HG03469 (cell line): ENCODE data around the gene MAML3.
"Not testable (repeated sequence)": the region's sequence is repeated elsewhere in the genome, so short reads cannot be mapped to it uniquely, and the experiment has no call there.

Experiments used
- ATAC-seq: cut with Tn5 transposase; IDR thresholded peaks from one replicate; pipeline ENCODE4 v1.9.1; 2021; ENCODE audit warnings: mild to moderate bottlenecking, moderate library complexity, moderate number of reproducible peaks; ENCODE audit not compliant: unreplicated experiment

MAML3 gene

DNA sequence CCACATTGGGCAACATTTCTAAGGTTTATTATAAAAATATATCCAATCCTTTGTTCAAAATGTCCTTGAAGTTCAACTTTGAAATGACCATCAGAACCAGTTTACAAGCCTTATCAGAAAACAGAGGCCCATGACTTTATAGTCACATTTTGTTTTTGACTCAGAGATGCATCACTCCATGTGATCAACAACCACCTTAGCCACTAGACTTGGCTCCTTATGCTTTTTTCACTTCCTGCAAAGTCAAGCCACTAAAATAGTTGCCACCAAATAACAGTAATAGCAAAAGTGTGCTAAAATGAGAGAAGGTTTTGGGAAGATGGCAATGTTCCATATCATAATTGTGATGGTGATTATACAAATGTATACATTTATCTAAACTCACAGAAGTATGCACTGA lies 181.7 kb downstream of the MAML3 start:
- ATAC-seq = no peak

DNA sequence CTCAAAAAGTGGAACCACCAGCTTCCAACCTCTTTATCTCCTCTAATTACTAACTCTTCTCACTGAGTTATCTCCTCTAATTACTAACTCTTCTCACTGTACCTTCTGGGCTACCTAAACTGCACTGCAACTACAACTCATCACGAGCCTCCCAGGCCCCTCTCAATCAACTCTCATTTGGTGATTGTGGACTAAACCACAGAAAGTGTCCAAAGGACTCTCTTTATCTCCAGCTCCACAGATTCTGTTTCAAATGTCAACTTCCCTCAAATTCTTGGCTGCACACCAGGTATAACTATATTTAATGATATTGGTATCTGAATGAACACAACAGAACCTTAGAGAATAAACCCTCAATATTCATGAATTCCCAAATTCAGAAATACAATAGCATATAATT lies 182.9 kb downstream of the MAML3 start:
- no peak for ATAC-seq

DNA sequence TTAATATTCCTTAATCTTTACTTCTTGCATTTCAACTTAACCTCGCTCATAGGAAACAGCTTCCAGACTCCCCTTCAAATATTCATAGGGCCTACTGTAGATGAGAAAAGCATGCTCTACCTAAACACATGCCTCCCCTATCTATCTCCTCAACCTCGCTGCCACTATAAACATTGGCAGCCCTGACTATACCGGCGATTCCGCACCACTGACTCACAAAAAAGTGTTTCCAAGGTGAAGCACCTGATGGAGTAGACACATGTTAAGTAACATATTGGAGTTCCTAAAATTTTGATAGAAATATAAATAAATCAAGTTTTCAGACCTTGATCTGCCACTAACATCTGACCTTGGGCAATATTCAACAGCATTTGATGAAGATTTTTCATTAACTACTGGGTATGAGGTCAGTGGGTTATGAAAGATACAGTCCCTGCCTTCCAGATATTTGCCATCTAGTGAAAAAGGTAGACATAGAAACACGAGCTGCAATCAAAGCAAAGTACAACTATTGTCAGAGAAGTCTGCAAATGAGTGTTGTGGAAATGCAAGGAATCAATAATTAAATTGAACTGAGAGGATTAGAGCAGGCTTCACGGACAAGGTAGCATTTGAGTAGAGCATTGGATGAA lies 184.2 kb downstream of the MAML3 start:
- ATAC-seq = no peak

DNA sequence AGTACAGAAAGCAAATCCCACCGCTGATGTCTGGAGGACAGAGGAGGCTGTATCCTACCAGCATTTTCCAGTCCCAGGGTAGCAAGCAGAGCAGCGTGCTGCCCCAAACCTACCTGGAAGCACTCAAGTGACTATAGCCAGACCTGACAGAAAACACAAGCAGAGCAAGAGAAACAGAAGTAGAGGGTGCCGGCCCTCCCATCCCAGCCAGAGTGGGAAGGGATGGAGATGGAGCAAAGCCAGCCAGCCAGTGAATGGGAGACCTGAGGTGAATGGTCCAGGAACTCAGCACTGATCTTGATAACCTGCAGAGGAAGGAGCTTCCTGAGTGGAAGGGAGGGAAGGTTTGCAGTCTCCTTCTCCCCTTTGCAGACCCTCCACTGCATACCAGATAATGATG lies 185.2 kb downstream of the MAML3 start:
- ATAC-seq = no peak

DNA sequence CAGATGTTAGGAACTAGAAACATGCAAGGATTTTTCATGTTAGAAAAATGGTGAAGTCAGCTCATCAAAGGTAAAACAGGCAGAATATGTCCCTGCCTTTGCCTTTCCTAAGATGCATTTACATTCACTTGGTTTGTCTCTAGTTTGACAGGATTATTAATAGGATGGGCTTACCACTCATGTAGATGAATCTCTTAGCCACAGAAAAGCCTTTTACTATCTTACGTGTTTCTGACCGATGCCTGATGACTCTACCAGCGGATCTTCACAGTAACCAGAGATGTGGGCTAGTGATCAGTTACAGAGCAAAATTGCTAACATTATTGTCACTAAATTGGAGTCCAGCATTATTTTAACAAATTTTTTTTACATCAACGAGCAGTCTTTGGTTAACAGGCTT lies 187.6 kb downstream of the MAML3 start:
- no peak for ATAC-seq

DNA sequence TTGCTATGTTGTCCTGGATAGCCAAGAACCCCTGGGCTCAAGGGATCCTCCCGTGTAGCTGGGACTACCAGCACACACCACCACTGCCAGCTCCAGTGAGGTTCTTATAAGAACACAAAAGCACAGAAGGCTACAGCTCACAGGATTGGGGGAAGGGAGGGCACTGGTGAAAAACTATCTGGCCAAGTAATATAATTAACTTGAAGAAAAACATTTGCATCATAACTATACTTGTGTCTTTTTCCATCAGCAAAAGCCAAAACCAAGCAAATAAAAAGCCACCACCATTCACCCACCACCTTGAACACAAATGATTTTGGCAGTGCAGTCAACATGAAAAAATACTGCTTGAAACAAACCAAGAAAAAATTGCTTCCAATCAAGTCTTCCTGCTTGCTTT lies 188.2 kb downstream of the MAML3 start:
- no peak for ATAC-seq

DNA sequence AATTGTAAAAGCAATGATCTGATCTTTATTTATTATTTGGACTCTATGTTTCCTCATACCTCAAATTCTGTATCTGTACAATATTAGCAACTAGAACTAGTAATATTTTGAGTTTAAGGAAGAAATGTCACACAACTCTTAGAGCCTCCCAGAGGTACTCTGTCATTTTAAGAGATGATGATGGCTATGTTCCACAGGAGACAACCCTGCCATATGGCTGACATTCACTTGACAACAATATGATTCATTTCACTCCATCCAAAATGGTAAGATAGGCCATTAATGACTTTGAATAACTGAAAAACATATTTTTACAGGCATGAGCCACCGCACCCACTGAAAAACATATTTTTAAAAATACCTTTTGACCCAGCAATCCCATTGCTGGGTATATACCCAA lies 190.3 kb downstream of the MAML3 start:
- no peak for ATAC-seq

DNA sequence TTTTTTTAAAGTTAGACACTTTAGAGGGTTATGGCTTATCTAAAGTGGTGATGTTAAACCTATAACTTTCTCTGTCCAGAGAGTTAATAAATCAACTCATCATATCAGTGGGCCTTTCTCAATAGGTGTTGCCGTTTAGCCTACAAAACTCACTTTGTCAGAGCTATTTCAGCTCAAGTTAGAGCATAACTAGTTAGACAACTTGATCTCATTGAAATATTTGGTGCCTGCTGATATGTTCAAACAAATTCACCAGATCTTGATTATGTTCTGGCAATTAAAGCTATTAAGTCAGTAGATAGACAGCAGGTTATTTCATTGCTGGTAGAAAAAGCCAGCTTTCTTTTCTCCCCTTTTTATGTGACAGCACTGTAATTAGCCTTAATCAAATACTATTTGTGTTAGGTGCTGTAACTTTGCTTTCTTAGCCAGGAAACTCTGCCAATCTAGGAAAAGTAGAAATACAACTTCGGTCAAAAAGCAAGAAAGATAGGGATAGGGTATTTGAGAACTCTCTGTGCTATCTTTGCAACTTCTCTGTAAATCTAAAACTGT lies 191.8 kb downstream of the MAML3 start:
- no peak for ATAC-seq

DNA sequence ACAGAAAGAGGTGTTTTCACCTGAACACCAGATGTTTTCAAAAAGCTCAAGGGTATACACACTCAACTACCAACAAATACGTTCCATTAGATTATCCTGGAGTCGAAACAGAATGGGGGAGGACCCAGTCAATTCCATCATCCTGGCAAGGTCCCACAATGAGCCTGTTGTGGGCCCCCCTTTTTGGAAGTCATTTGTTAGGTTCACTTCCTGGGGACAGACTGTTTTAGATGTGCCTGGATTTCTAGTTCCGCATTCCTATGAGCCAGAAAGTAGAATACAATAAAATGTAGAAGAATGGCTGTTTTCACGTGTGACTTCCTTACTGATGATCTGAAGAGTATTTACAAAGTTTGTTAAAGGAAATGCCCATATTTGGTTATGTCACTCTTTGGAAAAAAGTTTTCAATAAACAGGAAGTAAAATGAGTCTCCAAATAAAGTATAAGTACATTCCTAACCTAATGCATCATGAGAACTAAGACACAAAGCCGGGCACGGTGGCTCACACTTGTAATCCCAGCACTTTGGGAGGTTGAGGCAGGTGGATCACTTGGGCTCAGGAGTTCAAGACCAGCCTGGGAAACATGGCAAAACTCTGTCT lies 192.5 kb downstream of the MAML3 start:
- ATAC-seq = no peak

DNA sequence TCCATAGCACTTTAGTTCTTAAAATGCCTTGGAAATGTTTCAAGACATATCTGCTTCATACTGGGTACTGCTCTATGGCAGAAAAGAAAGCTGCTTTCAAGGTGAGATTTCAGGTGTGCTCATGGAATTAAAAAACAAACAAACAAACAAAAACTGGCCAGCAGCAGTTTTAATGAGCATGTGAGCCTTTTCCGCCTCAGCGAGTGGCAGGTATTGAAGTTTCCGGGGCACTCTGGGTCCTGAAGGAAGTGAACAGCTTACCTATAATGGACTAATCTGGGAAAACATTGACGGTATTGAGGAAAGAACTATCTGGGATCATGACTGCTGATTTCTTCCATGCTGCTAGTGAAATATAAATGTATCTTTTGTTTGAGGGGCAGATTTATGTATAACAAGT lies 194.6 kb downstream of the MAML3 start:
- no peak for ATAC-seq

DNA sequence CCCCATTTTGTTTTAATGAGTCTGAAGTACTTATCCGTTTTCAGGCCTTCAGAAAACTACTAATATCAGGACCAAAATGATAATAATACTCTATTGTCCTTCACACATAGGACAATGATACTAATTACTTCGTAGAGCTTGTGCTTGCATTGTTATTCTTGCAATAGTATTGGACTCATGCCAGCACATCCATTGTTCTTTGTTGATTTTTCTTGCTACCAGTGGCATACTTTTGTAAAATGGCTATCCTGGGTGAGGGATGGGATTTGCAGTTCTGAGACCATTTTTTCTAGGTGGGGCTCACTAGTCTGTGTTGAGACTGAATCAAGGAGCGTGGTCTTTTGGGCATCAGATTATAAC lies 195.3 kb downstream of the MAML3 start:
- ATAC-seq = no peak

DNA sequence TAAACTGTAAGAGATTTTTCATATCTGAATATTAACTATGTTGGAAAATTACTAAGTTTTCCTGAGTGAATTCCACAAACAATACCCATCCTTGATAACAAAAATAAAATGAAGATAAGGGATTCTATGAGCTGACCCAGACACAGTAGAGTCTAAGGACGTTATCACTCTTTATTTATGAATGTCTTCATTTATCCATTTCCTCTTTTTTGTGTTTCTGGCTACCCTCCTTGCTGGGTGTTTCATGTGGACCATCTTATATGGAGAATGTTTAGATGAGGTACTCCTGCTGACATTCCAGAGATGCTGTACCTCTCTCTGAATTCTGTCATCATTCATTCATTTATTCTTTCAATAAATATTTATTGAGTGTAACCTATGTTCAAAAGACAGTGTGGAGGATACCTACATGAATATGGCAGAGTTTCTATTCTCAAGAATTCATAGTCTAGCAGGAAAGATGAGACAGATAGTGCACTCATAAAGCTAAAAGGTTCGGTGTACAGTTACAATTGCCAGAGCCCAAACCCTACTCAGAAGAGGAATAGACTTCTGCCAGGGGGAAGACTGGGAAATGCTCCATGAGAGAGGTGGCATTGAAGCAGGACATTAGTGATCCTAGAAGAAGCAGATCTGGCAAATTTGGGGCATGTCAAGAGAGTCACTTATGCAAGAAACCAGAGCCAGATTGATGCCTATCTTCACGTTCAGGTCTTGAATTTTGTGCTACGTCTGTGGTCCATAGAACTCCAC lies 195.8 kb downstream of the MAML3 start:
- ATAC-seq = no peak

DNA sequence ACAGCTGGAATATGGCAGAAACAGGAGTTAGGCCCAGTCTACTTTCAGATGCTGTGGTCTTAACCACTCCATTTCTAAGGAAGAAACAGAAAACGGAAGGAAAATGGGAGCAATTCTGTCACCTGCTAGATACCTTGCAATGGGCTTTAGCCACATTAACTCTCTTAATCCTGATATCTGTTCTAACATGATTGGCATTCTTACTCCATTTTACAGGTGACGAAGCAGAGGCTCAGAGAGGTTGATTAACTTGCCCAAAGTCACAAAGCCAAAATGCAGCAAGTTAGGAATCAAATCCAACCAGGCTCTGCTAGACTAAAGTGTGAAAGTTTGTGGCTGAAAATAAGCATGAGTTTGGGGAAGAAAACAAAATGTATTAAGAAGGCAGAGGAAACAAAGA lies 196.9 kb downstream of the MAML3 start:
- no peak for ATAC-seq

DNA sequence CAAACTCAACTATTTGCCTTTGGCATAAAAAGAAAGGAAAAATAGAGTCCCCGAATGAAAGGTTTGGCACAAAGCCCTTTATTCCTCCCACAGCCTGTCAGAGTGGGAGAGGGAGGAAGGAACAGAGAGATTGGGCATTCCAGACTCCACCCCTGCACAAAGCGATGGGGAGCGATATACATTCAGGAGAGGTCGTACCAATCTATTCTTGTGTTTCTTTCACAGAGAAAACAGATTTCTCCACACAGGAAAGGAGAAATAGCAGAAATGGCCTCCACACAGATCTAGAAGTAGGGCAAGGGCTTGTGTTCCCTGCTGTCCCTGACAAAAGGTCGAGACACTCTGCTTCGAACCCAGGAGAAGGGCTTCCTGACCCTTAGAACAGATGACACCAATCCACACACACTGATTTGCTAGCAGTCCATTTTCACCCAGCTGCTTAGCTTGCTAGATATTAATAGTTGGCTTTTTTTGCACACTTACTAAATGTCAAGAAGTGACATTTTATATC lies 197.4 kb downstream of the MAML3 start:
- ATAC-seq = no peak

DNA sequence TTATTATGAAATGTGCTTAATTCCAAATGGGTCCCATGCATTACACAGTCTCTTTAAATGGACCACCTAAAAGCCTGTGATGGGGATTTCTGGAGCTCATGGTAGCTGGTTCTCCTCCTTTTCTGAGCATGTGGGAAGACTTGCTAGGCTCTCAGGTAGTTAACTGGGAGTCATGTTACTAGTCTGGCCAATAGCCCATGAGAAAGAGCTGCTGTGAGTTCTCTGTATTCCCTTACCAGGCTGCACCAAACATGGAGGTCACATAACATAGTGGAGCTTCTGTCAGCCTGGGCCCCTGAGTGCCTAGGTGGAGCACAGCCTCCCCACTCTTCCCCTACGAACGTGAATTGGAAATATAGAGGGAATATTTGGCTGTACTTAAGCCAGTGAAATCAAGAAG lies 198.4 kb downstream of the MAML3 start:
- no peak for ATAC-seq

DNA sequence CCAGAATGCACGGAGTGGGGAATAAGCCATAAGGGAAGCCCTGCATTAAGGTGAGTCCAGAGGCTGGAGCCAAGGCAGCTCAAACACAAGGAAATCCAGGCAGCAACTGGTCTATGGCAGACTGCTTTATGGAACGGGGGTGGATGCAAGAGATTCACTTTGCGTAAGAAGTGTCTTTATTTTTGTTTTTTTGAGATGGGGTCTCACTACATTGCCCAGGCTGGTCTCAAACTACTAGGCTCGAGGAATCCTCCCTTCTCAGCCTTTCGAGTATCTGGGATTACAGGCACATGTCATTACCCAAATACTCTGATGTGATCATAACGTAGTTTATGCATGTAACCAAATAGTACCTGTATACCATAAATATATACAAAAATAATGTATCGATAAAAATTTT lies 199.5 kb downstream of the MAML3 start:
- no peak for ATAC-seq

DNA sequence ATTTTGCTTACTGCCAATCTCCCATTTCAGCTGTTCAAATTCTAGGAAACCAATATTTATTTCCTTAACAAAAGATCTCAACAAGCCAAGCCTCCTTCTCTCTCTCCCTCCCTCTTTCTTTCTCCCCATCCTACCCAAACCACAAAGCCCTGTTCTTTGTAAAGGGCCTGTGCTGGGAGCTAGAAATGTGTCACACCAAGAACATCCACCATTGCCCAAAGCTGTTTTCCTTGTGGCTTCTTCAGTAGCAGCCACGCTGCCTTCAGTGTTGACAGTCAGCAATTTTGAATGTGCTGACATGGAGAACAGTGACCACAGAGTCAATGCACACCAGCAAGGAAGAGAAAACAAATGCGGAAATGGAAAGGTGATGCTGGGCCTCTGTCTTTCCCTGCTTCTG lies 203.0 kb downstream of the MAML3 start:
- no peak for ATAC-seq

DNA sequence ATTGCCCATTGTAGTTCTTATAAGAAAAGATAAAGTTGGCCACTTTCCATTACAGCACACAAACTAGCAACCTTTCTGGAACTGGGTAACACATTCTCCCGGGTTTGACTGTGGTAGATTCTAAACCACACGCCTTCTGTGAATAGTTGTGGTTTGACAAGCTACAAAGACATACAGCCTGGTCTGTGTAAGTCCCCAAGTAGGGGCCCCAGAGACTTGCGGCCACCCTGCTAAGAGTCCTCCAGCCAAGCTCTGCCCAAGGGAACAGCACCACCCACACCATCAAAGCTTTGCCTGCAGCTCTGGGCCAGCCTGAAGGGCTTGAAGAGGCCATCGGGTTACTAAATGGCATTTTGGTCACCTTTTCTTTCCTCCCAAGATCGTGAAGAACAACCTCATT lies 203.4 kb downstream of the MAML3 start:
- ATAC-seq = peak; percentile 92

DNA sequence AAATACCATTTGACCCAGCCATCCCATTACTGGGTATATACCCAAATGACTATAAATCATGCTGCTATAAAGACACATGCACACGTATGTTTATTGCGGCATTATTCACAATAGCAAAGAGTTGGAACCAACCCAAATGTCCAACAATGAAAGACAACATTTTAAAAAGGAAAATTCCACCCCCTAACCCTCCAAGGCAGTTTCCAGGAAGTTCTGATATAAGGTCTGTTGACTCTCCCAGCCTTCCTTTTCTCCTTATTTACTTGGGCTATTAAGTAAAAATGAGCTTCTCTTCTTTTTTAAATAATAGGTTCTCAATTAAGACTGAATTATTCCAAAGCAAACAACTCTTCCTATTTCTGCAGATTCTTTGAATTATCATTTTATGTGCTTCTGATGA lies 209.1 kb downstream of the MAML3 start:
- not testable (repeated sequence) for ATAC-seq

DNA sequence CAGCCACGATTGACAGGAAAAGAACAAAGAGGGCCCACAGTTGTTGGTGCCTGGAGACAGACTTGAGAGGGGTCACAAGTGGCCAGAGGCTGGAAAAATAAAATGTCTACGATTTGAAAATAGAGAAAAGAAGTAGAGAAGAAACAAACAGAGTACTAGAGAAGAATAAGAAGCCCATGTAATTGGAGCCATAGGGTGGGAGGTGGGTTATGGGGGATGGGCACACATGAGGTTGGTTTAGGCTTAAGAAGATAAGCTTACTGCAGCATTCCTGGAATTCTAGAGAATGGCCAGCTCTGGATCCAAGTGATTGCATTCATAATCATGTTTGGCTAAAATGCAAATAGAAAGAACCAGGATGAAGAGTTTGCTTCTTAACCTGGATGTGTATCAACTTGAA lies 210.7 kb downstream of the MAML3 start:
- no peak for ATAC-seq

DNA sequence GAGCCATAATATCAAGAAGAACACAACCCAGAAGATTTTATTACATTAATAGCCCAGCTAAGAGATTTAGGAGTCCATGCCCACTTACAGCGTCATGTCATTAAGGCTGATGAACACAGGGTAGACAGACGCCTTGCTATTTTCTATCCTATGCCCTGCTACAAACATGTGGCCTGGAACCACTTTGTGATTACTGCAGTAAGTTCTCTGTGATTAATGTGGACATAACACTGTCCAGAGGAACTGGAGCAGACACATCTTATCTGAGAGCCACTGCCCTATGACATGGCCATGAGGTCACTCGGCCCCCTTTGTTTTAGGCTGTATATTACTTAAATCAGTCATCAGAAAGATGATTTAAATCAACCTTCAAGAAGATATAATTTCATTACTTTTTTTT lies 211.7 kb downstream of the MAML3 start:
- no peak for ATAC-seq

DNA sequence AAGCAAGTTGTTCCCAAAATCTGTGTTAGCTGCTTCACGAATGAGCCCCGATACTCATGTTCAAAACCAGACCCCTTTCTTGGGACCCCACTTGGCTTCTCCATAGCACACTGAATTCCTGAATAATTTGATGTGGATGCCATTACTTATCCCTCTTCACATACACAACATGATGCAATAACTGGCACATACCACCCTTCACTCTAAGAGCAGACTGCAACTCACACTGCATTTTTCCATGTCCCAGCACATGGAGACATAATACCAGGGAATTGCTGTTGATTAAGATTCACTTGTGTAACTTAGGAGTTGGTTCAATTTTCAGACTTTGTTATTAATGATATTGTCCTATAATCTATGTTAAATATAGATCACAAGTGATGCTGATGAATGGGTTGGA lies 213.4 kb downstream of the MAML3 start:
- no peak for ATAC-seq
